CD4-positive, alpha-beta memory T cell (primary cell): ENCODE results near the gene ARMH4. TPM values are rescaled to one million over a fixed set of nuclear protein-coding genes. Genes with fewer than 3 reads are reported as not detected.

Experiments used
- CTCF ChIA-PET: fragments of 350-600 bp; sonication (Branson Sonifier 250); formaldehyde crosslinking; loops from one replicate; lab custom pipeline; 2021; ENCODE audit warnings: inconsistent platforms; ENCODE audit not compliant: partially characterized antibody; lab: Charles Lee
- POLR2A ChIA-PET: fragments of 350-600 bp; sonication (Branson Sonifier 250); formaldehyde crosslinking; loops from one replicate; lab custom pipeline; 2021; ENCODE audit not compliant: partially characterized antibody; lab: Charles Lee
- DNase-seq, 5 donors: peaks; one replicate each; pipeline versions ENCODE4 v3.0.0 to v3.0.0-alpha.2; 2020 to 2022; ENCODE audit warnings: mixed read lengths in 1 of 5
- H3K27ac ChIP-seq: one replicate; pipeline ENCODE4 v1.7.0; 2013; ENCODE audit warnings: low read depth, low read length
- H3K27me3 ChIP-seq: 2 replicates; pipeline ENCODE4 v1.7.0; 2013; ENCODE audit warnings: mild to moderate bottlenecking, low read length, moderate library complexity; ENCODE audit not compliant: insufficient read depth
- H3K36me3 ChIP-seq: 2 replicates; pipeline ENCODE4 v1.7.0; 2013; ENCODE audit warnings: mild to moderate bottlenecking, low read length, moderate library complexity; ENCODE audit not compliant: insufficient read depth
- H3K4me1 ChIP-seq: 2 replicates; pipeline ENCODE4 v1.7.0; 2013; ENCODE audit warnings: mild to moderate bottlenecking, low read length, moderate library complexity; ENCODE audit not compliant: insufficient read depth
- H3K4me3 ChIP-seq, 2 donors: one replicate each; pipeline ENCODE4 v1.7.0; 2013; ENCODE audit warnings: low read length in 2 of 2, mild to moderate bottlenecking in 1 of 2
- H3K9me3 ChIP-seq, 2 donors: one replicate each; pipeline ENCODE4 v1.7.0; 2013; ENCODE audit warnings: low read length in 2 of 2, control low read depth in 1 of 2; ENCODE audit not compliant: control insufficient read depth in 1 of 2
- H3K27ac Mint-ChIP-seq, 7 donors: one replicate each; pipeline ENCODE4 v1.8.0; 2020 to 2021; ENCODE audit warnings: mixed read lengths in 7 of 7, mild to moderate bottlenecking in 6 of 7, inconsistent platforms in 3 of 7, moderate library complexity in 3 of 7
- H3K27me3 Mint-ChIP-seq, 2 donors: one replicate each; pipeline ENCODE4 v1.8.0; 2020 to 2021; ENCODE audit warnings: mixed read lengths in 2 of 2
- H3K36me3 Mint-ChIP-seq, 2 donors: one replicate each; pipeline ENCODE4 v1.8.0; 2020 to 2021; ENCODE audit warnings: mixed read lengths in 2 of 2, inconsistent platforms in 1 of 2, mild to moderate bottlenecking in 1 of 2
- H3K4me1 Mint-ChIP-seq, 4 donors: one replicate each; pipeline ENCODE4 v1.8.0; 2020 to 2021; ENCODE audit warnings: mixed read lengths in 4 of 4, mild to moderate bottlenecking in 1 of 4
- H3K4me3 Mint-ChIP-seq, 8 donors: one replicate each; pipeline ENCODE4 v1.8.0; 2020 to 2021; ENCODE audit warnings: mixed read lengths in 8 of 8, mild to moderate bottlenecking in 7 of 8, moderate library complexity in 6 of 8, inconsistent platforms in 3 of 8
- H3K9me3 Mint-ChIP-seq, 8 donors: one replicate each; pipeline ENCODE4 v1.8.0; 2020 to 2021; ENCODE audit warnings: mixed read lengths in 8 of 8, mild to moderate bottlenecking in 5 of 8, inconsistent platforms in 3 of 8, moderate library complexity in 1 of 8
- intact Hi-C: fragments of 100-400 bp; cut with micrococcal nuclease; formaldehyde crosslinking; loops from one replicate; pipeline ENCODE4 v1.15.1; 2023
- polyA plus RNA-seq, 2 donors: library from polyadenylated mRNA; unstranded; fragments of 300-500 nt; fragmentation: Illumina TruSeq; gene quantifications; one replicate each; pipeline ENCODE4 v1.2.3, GENCODE V29; 2021
- total RNA-seq, 2 experiments: library from RNA; stranded (reverse); gene quantifications; one replicate each; pipeline ENCODE4 v1.2.3, GENCODE V29; 2021

ARMH4 gene
- total and polyA plus RNA-seq, 4 experiments from 2014 or later, result not detected

DNA sequence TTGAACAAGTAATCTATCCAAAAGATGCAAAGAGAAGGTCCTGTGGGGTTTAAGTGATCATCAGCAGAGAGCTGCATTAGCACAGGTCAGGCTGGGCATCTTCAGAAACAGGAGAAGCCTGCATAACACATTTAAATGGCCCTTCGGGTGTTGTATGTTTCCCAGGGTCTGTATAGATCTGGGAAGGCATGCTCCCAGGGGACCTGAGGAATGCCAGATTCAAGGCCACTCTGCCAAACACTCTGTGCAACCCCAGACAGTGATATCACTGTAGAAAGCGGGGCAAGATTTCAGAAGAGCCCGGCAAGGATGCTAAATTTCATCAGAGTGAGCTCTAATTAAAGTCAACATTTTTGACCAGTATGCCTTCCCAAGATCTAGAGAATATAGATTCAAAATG, 92.9 kb downstream of the ARMH4 start:
- H3K9me3 Mint-ChIP-seq, result peaks cover 0 to 2% (median 0%) of the 10 kb centered on the region in 8 donors
- DNase-seq, result no peak
- Histone ChIP-seq H3K36me3 (no peaks in the 10 kb centered on the region), H3K27me3 (peaks cover 5% of the 10 kb centered on the region), H3K4me1 (no peaks in the 10 kb centered on the region), H3K27ac (no peak overlapping the region), H3K9me3 (no peaks in the 10 kb centered on the region), H3K4me3 (no peak overlapping the region)
- H3K4me3 Mint-ChIP-seq, result no peak overlapping the region
- H3K27me3 Mint-ChIP-seq, result peaks cover 12 to 14% of the 10 kb centered on the region in 2 donors
- intact Hi-C loops, result no loop called here
- H3K36me3 Mint-ChIP-seq, result no peaks in the 10 kb centered on the region
- ChIA-PET CTCF (interaction anchor here (1.0 to 2.3 kb wide), 2 partner anchors 8 to 13 kb away, joined by 3 to 8 read pairs; no protein-coding TSS in a partner anchor), POLR2A (no interaction called here)
- no peaks in the 10 kb centered on the region for H3K4me1 Mint-ChIP-seq
- H3K27ac Mint-ChIP-seq, result no peak overlapping the region

DNA sequence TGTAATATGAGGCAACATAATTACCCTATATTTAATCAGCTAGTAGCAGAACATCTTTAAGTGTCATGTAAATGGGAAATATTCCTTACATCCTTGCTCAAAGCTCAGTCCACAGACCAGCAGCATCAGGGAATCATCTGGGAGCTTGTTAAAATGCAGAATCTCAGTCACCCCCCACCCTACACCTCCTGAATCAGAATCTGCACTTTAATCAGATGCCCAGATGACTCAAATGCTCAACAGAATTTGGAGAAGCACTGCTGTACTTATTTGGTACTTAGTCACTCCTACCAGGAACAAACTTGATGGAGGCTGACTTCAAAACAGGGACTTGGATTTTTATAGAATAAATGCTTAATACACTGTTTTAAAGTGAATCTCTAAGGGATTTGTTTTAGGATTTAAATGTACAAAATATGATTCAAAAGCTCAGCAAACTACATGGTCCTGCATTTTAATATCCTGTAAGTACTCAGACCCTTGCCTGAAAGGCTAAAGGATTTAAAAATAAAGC, 96.5 kb downstream of the ARMH4 start:
- POLR2A ChIA-PET, result no interaction called here
- intact Hi-C loops, result no loop called here
- Histone ChIP-seq H3K4me3 (no peak overlapping the region), H3K4me1 (no peaks in the 10 kb centered on the region), H3K9me3 (no peaks in the 10 kb centered on the region), H3K27ac (no peak overlapping the region), H3K36me3 (no peaks in the 10 kb centered on the region), H3K27me3 (peaks cover 5% of the 10 kb centered on the region)
- no peak overlapping the region for H3K27ac Mint-ChIP-seq
- no peak overlapping the region for H3K4me3 Mint-ChIP-seq
- peaks cover 0 to 4% (median 0%) of the 10 kb centered on the region in 8 donors for H3K9me3 Mint-ChIP-seq
- no peaks in the 10 kb centered on the region for H3K36me3 Mint-ChIP-seq
- CTCF ChIA-PET, result interaction anchor here (1.2 kb wide), 1 partner anchor 10 kb away, joined by 3 read pairs; no protein-coding TSS in a partner anchor
- no peak for DNase-seq
- H3K4me1 Mint-ChIP-seq, result no peaks in the 10 kb centered on the region
- peaks cover 12 to 16% of the 10 kb centered on the region in 2 donors for H3K27me3 Mint-ChIP-seq

DNA sequence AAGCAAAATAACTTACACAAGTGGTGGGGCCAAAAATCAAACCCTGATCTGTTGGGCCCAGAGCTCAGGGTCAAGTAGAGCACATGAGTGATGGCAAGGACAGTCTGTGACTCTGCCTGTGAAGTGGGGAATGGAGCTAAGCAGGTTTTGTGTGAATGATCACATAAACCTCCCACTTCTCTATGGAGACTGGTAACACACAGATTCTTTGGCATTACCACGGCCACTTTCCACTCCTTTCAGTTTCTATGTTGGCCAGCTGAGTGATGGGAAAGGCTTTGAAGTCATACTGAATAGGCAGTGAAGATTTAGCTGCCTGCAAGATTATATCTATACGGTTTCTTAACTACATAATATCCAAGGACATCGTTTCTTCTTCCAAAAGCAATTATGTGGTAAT, 97.9 kb downstream of the ARMH4 start:
- DNase-seq, result no peak
- Mint-ChIP-seq H3K36me3 (no peaks in the 10 kb centered on the region), H3K27ac (no peak overlapping the region), H3K27me3 (peaks cover 10 to 14% of the 10 kb centered on the region in 2 donors), H3K9me3 (peaks cover 0 to 4% (median 0%) of the 10 kb centered on the region in 8 donors), H3K4me1 (no peaks in the 10 kb centered on the region), H3K4me3 (no peak overlapping the region)
- intact Hi-C loops, result no loop called here
- CTCF ChIA-PET, result no interaction called here
- no peak overlapping the region for H3K27ac ChIP-seq
- no peaks in the 10 kb centered on the region for H3K4me1 ChIP-seq
- H3K9me3 ChIP-seq, result no peaks in the 10 kb centered on the region
- H3K27me3 ChIP-seq, result peaks cover 5% of the 10 kb centered on the region
- H3K36me3 ChIP-seq, result no peaks in the 10 kb centered on the region
- no peak overlapping the region for H3K4me3 ChIP-seq
- POLR2A ChIA-PET, result no interaction called here

DNA sequence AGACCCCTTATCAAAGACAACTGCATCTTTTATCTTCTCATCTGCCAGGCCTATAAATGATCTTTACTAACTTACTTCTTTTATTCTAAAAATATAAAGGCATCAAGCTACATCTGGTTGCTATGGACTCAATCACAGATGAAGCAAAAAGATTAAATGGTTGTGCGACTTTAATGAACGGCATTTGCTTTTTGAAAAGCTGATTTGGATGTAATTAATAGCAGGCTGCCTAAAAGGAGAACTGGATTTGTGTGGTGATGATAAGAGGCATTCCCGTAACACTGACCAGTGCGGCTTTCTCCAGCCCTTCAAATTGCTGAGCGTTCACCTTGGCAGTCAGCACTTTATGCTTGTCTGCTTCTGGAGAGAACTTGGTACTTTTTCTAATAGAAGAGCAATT, 103.8 kb downstream of the ARMH4 start:
- ChIA-PET POLR2A (no interaction called here), CTCF (no interaction called here)
- Histone ChIP-seq H3K9me3 (no peaks in the 10 kb centered on the region), H3K27ac (no peak overlapping the region), H3K36me3 (no peaks in the 10 kb centered on the region), H3K27me3 (no peaks in the 10 kb centered on the region), H3K4me3 (no peak overlapping the region), H3K4me1 (no peaks in the 10 kb centered on the region)
- Mint-ChIP-seq H3K27ac (no peak overlapping the region), H3K4me3 (no peak overlapping the region), H3K27me3 (peaks cover 1 to 6% of the 10 kb centered on the region in 2 donors), H3K9me3 (peaks cover 0 to 10% (median 0%) of the 10 kb centered on the region in 8 donors), H3K36me3 (no peaks in the 10 kb centered on the region), H3K4me1 (peaks cover 0 to 1% (median 0%) of the 10 kb centered on the region in 4 donors)
- DNase-seq, result no peak
- intact Hi-C loops, result no loop called here

DNA sequence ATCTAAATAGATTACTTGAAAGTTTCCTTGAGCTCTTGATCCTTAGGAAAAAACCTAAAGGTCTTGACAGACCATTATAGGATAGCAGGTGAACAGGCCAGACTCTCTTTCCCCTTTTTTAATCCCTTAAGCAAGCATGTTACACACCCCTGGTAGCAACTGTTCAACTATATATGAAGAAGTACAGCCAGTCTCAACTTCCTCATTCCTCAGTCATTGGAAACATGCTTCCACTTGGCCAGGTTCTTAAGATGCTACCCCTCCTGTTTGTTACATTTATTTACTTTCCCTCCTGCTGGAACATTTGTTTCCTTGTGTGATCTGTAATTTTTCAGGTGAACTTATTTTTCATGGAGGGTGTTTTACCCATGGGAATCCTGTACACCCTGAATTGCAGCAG, 124.1 kb downstream of the ARMH4 start:
- ChIA-PET CTCF (no interaction called here), POLR2A (no interaction called here)
- Mint-ChIP-seq H3K9me3 (peaks cover 0 to 5% (median 0%) of the 10 kb centered on the region in 8 donors), H3K27me3 (peaks cover 3 to 5% of the 10 kb centered on the region in 2 donors), H3K27ac (no peak overlapping the region), H3K4me3 (no peak overlapping the region), H3K4me1 (no peaks in the 10 kb centered on the region), H3K36me3 (no peaks in the 10 kb centered on the region)
- Histone ChIP-seq H3K4me3 (no peak overlapping the region), H3K27me3 (no peaks in the 10 kb centered on the region), H3K36me3 (no peaks in the 10 kb centered on the region), H3K9me3 (no peaks in the 10 kb centered on the region), H3K27ac (no peak overlapping the region), H3K4me1 (no peaks in the 10 kb centered on the region)
- intact Hi-C loops, result no loop called here
- no peak for DNase-seq

DNA sequence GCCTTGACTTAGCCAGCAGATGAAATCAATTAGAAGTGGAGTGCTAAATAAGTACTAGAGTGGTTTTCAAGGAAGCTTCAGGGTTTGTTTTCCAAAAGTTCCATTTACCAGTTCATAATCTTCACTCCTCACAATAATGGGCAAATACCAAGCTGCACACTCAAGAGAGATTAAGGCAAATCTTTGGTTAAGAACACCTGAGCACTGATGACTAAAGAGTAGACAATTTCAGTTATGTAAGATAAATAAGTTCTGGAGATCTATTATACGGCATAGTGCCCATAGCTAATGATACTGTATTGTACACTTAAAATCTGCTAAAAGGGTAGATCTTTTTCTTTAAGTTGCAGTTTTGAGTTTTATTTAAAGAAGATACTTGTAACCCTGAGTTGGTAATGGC, 125.0 kb downstream of the ARMH4 start:
- POLR2A ChIA-PET, result no interaction called here
- CTCF ChIA-PET, result no interaction called here
- no peaks in the 10 kb centered on the region for H3K36me3 Mint-ChIP-seq
- peaks cover 0 to 3% (median 0%) of the 10 kb centered on the region in 8 donors for H3K9me3 Mint-ChIP-seq
- H3K36me3 ChIP-seq, result no peaks in the 10 kb centered on the region
- no peak overlapping the region for H3K27ac Mint-ChIP-seq
- H3K4me1 ChIP-seq, result no peaks in the 10 kb centered on the region
- no peak for DNase-seq
- no peaks in the 10 kb centered on the region for H3K4me1 Mint-ChIP-seq
- no peak overlapping the region for H3K27ac ChIP-seq
- H3K4me3 Mint-ChIP-seq, result no peak overlapping the region
- no peaks in the 10 kb centered on the region for H3K9me3 ChIP-seq
- no peak overlapping the region for H3K4me3 ChIP-seq
- intact Hi-C loops, result no loop called here
- no peaks in the 10 kb centered on the region for H3K27me3 ChIP-seq
- peaks cover 3 to 5% of the 10 kb centered on the region in 2 donors for H3K27me3 Mint-ChIP-seq

DNA sequence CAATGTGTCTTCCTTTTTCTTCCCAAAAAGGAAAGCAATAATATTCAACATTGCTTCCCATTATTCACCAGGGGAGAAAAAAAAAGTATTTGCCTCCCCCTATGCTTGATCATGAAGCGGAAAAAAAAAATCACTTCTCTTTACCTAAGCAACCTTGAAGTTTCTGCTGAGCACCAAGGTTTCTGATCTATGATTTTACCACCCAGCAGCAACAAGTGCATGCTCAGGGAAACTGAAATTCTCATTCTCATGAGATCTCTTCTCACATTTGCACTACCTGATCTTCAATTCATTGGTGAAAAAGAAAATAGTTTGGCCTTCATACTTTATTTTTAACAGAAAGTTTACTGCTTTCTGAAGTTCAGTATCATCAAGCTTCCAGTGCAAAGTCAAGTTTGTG, 125.8 kb downstream of the ARMH4 start:
- no peaks in the 10 kb centered on the region for H3K4me1 ChIP-seq
- H3K4me3 ChIP-seq, result no peak overlapping the region
- H3K27ac ChIP-seq, result no peak overlapping the region
- H3K27ac Mint-ChIP-seq, result no peak overlapping the region
- peaks cover 0 to 3% (median 0%) of the 10 kb centered on the region in 8 donors for H3K9me3 Mint-ChIP-seq
- no peak for DNase-seq
- H3K27me3 Mint-ChIP-seq, result peaks cover 0 to 2% of the 10 kb centered on the region in 2 donors
- ChIA-PET POLR2A (no interaction called here), CTCF (no interaction called here)
- no peaks in the 10 kb centered on the region for H3K27me3 ChIP-seq
- H3K36me3 Mint-ChIP-seq, result no peaks in the 10 kb centered on the region
- no peaks in the 10 kb centered on the region for H3K9me3 ChIP-seq
- H3K4me3 Mint-ChIP-seq, result no peak overlapping the region
- H3K36me3 ChIP-seq, result no peaks in the 10 kb centered on the region
- intact Hi-C loops, result no loop called here
- no peaks in the 10 kb centered on the region for H3K4me1 Mint-ChIP-seq
